SU-DHL-6 (cell line): ENCODE results near the gene CSTB.
"Not testable (repeated sequence)": the region's sequence is repeated elsewhere in the genome, so short reads cannot be mapped to it uniquely, and the experiment has no call there.

Experiments
- H2AFZ ChIP-seq: fragments of 200-600 bp; sonication (generic); 2 replicates; pipeline ENCODE4 v1.6.1; 2014; ENCODE audit warnings: low read depth, mild to moderate bottlenecking, moderate library complexity, mixed read lengths, antibody characterized with exemption, low read length; ENCODE audit not compliant: severe bottlenecking
- H3F3A ChIP-seq: fragments of 200-600 bp; shearing (Covaris generic); 2 replicates; pipeline ENCODE4 v1.6.0; 2016; ENCODE audit warnings: antibody characterized with exemption, mild to moderate bottlenecking; ENCODE audit not compliant: insufficient read depth
- H3K27ac ChIP-seq: fragments of 200-600 bp; sonication (generic); 2 replicates; pipeline ENCODE4 v1.5.1; 2016; ENCODE audit warnings: low read depth, mild to moderate bottlenecking, low read length, moderate library complexity, mixed read lengths
- H3K27me3 ChIP-seq: fragments of 200-600 bp; sonication (generic), shearing (Covaris generic); 2 replicates; pipeline ENCODE4 v1.6.0; 2014; ENCODE audit warnings: mild to moderate bottlenecking, low read length
- H3K36me3 ChIP-seq: fragments of 200-600 bp; sonication (generic); 2 replicates; pipeline ENCODE4 v1.6.1; 2014; ENCODE audit warnings: mild to moderate bottlenecking, low read length, mixed read lengths
- H3K4me2 ChIP-seq: fragments of 300-600, 200-600 bp; shearing (Covaris generic), sonication (generic); 2 replicates; pipeline ENCODE4 v1.6.0; 2014; ENCODE audit warnings: low read length, low read depth, mild to moderate bottlenecking; ENCODE audit not compliant: poor library complexity, severe bottlenecking
- H3K4me3 ChIP-seq: fragments of 200-600 bp; sonication (generic); 2 replicates; pipeline ENCODE4 v1.5.1; 2014; ENCODE audit warnings: antibody characterized with exemption, low read length, mild to moderate bottlenecking, mixed read lengths; ENCODE audit not compliant: insufficient read depth, poor library complexity, severe bottlenecking
- H3K79me2 ChIP-seq: fragments of 200-600 bp; sonication (generic); 2 replicates; pipeline ENCODE4 v1.6.1; 2014; ENCODE audit warnings: mild to moderate bottlenecking, low read length, moderate library complexity; ENCODE audit not compliant: insufficient read depth
- H3K9ac ChIP-seq: fragments of 200-600 bp; sonication (generic); 2 replicates; pipeline ENCODE4 v1.7.0; 2014; ENCODE audit warnings: mild to moderate bottlenecking, low read length
- H3K9me2 ChIP-seq: fragments of 200-600 bp; sonication (generic); replicated peaks from 2 replicates; pipeline ENCODE4 v1.6.1; 2014; ENCODE audit warnings: low read length; ENCODE audit not compliant: insufficient read depth
- H3K9me3 ChIP-seq: fragments of 200-600 bp; sonication (generic); 2 replicates; pipeline ENCODE4 v1.6.1; 2014; ENCODE audit warnings: low read length, mixed read lengths; ENCODE audit not compliant: insufficient read depth
- H4K20me1 ChIP-seq: fragments of 200-600 bp; sonication (generic); 2 replicates; pipeline ENCODE4 v1.6.1; 2014; ENCODE audit warnings: low read depth, mild to moderate bottlenecking, antibody characterized with exemption, low read length, moderate library complexity, mixed read lengths
- EZH2phosphoT487 ChIP-seq: fragments of 200-600 bp; sonication (generic), shearing (Covaris generic); conservative IDR thresholded peaks from 2 replicates; pipeline ENCODE4 v1.6.1; 2018; ENCODE audit warnings: mild to moderate bottlenecking, antibody characterized with exemption, low read length, moderate library complexity, mixed read lengths
- TF ChIP-seq, protein P1 (sequence below): fragments of 200-600 bp; sonication (generic); IDR thresholded peaks from one replicate; pipeline ENCODE4 v1.5.1; 2017; ENCODE audit warnings: antibody characterized with exemption, mild to moderate bottlenecking, low read length, moderate library complexity; ENCODE audit not compliant: insufficient read depth, poor library complexity, severe bottlenecking

The CSTB gene

DNA sequence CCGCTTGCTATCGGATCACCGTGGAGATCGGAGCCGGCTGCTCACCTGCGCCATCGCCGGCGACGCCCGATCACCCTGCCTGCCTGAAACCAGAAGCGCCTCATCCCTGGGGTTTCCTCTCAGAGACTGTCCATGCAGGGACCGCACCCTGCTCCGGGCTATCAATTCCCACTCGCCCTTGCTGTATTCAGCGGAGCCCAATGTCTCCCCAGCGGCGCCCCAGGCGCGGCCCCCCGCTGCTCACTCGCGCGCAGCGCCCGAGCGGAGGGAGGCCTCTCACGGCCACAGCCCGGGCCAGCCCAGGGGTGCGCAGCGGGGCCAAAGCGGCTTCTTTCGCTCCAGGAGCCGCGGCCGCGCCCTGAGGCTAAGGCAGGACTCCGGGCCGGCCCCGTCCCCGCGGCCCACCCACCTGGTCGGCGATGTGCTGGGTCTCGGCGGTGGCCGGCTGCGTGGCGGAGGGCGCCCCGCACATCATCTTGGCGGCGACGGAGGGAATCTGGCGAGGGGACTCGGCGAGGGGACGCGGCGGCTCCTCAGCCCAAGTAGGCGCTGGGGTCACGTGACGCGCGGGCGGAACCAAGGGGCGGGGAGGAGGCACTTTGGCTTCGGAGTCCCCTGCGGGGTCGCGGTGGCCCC is at the start of gene CSTB:
Gene CSTB, minus strand, starts transcription at position 514 of the 636 bp plus-strand sequence. Its CDS starts 39 bp downstream, at position 475.
- Histone ChIP-seq H4K20me1 (no peaks in the 10 kb centered on the region), H3F3A (no peaks in the 10 kb centered on the region), H3K27ac (peak within 1 kb of the TSS; percentile 43; the same call in 1 of the 2 replicates), H3K9ac (peak within 1 kb of the TSS; percentile 70), H3K9me3 (no peaks in the 10 kb centered on the region), H3K36me3 (no peaks in the 10 kb centered on the region), H3K79me2 (no peaks in the 10 kb centered on the region), H3K4me2 (peak within 1 kb of the TSS; percentile 68), H3K9me2 (no peaks in the 10 kb centered on the region), H3K27me3 (no peaks in the 10 kb centered on the region), H3K4me3 (peak within 1 kb of the TSS; percentile 73), H2AFZ (peak within 1 kb of the TSS; percentile 68)
- TF ChIP-seq, protein P1, sequence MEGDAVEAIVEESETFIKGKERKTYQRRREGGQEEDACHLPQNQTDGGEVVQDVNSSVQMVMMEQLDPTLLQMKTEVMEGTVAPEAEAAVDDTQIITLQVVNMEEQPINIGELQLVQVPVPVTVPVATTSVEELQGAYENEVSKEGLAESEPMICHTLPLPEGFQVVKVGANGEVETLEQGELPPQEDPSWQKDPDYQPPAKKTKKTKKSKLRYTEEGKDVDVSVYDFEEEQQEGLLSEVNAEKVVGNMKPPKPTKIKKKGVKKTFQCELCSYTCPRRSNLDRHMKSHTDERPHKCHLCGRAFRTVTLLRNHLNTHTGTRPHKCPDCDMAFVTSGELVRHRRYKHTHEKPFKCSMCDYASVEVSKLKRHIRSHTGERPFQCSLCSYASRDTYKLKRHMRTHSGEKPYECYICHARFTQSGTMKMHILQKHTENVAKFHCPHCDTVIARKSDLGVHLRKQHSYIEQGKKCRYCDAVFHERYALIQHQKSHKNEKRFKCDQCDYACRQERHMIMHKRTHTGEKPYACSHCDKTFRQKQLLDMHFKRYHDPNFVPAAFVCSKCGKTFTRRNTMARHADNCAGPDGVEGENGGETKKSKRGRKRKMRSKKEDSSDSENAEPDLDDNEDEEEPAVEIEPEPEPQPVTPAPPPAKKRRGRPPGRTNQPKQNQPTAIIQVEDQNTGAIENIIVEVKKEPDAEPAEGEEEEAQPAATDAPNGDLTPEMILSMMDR, result no peak

GRCh38 chr21:43825242-43825935 is 49.3 kb upstream of the CSTB start:
- no peak overlapping the region for H3K4me2 ChIP-seq
- no peaks in the 10 kb centered on the region for H3F3A ChIP-seq
- no peak for TF ChIP-seq EZH2phosphoT487
- TF ChIP-seq, protein P1, result no peak
- no peaks in the 10 kb centered on the region for H3K36me3 ChIP-seq
- H3K27me3 ChIP-seq, result no peaks in the 10 kb centered on the region
- no peak overlapping the region for H3K9ac ChIP-seq
- no peak overlapping the region for H3K4me3 ChIP-seq
- H3K27ac ChIP-seq, result no peak overlapping the region
- no peaks in the 10 kb centered on the region for H3K79me2 ChIP-seq
- H2AFZ ChIP-seq, result no peak overlapping the region
- no peaks in the 10 kb centered on the region for H3K9me2 ChIP-seq
- no peaks in the 10 kb centered on the region for H3K9me3 ChIP-seq
- H4K20me1 ChIP-seq, result no peaks in the 10 kb centered on the region

DNA sequence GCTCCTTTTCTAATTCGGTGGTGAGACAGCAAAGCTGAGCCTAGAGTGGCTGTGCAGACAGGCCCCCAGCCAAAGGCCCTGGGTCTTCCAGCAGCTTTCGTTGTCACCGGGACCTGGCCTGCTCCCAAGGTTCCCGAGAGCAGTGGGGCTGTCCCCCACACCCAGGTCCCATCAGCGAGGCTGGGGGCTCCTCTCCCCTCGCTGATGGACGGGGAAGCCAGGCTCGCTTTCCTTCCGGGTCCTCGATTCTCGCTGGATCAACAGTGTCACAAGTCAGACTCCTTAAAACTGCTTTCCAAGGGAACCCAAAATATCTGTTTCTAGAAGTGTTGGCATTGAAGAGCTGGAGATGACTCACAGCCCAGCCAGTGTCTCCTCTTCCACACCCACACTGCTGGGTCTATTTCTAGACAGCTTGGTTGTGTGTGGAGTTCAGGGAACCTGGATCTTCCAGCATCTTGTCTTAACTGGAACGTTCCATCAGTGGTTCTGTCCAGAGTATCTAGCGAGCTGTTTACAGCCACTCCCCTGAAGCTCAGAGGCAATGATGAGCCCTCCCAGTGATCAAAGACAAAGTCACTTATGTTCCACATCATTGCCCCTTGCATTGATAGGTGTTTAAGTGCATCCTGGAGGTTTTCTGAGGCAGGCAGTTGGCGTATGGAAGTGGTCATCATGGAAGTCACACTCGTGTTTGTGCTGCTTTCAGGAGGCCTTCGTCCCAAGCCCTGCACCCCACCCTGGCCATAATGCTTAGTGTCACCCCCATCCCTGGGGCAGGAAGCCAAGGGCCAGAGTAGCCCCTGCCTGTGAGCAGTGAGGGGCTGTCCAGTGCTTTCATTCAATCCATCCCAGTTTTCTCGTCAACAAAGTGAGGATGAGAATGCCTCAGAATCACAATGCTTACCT is 48.5 kb upstream of the CSTB start:
- H3K4me2 ChIP-seq, result no peak overlapping the region
- no peaks in the 10 kb centered on the region for H3F3A ChIP-seq
- no peaks in the 10 kb centered on the region for H3K9me2 ChIP-seq
- H3K9me3 ChIP-seq, result no peaks in the 10 kb centered on the region
- H3K79me2 ChIP-seq, result no peaks in the 10 kb centered on the region
- H3K9ac ChIP-seq, result no peak overlapping the region
- no peaks in the 10 kb centered on the region for H3K27me3 ChIP-seq
- H3K27ac ChIP-seq, result no peak overlapping the region
- no peak overlapping the region for H2AFZ ChIP-seq
- H3K36me3 ChIP-seq, result no peaks in the 10 kb centered on the region
- no peak overlapping the region for H3K4me3 ChIP-seq
- H4K20me1 ChIP-seq, result no peaks in the 10 kb centered on the region
- TF ChIP-seq, protein P1, result no peak
- no peak for TF ChIP-seq EZH2phosphoT487

GRCh38 chr21:43822741-43823140 is 46.6 kb upstream of the CSTB start:
- not testable (repeated sequence) for H3K27ac ChIP-seq, H3K27me3 ChIP-seq, H3K4me3 ChIP-seq, H3K9me2 ChIP-seq, H3K4me2 ChIP-seq, H3F3A ChIP-seq, H2AFZ ChIP-seq, H3K9me3 ChIP-seq, H3K36me3 ChIP-seq, H4K20me1 ChIP-seq, H3K9ac ChIP-seq, H3K79me2 ChIP-seq

- H3K9me2 ChIP-seq, H3K9me3 ChIP-seq, H2AFZ ChIP-seq, H3K4me3 ChIP-seq, H3K9ac ChIP-seq, H3K27ac ChIP-seq, H4K20me1 ChIP-seq, H3K79me2 ChIP-seq, H3K4me2 ChIP-seq, H3K36me3 ChIP-seq, H3K27me3 ChIP-seq, H3F3A ChIP-seq: not testable (repeated sequence)
Measured at GRCh38 chr21:43822166-43822565, 46.1 kb upstream of the CSTB start.
